ENCODE data around the gene PEMT. TPM values are rescaled to one million over a fixed set of nuclear protein-coding genes. Genes with fewer than 3 reads are reported as not detected.
A peak's percentile ranks its signal among the peaks of the same experiment; 100 is the strongest.

The PEMT gene
- total RNA-seq, 4 donors from 2014 or later, result 24.6 to 32.2 (median 28.2) TPM

DNA sequence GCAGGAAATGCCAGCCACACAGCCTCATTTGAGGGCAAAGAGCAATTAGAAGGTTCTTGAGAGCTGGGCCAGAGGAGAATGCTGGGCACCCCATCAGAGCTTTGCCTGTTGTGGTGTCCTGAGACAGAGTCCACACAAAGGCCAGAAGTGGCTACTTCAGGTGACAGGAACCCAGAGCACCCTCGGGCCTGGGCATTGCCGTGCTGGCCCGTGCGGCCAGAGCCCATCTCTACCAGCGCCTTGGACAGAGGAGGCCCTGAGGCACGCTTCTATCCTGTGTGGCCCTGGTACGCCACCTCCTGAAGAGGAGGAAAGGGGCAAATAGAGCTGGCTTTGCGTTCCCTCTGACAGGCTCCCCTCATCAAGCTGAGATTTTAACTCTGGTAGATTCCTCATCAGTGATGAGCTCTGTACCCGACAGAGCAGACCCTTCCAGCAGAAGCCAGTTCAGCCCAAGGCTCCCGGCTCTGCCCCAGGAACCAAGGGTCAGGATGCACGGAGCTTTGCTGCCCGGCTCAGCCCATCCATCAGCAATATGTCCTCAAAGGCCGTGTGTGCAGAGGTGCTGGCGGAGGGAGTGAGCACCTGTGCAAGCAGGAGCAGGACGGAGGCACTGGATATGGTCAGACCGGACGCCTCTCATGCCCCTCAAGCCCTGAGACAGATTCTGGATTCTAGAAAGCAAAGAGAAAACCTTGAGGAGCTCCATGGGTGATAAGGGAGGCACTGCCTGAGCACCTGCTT lies 91.9 kb downstream of the PEMT start:
- DNase-seq, result no peak
- peaks cover 0 to 19% (median 0%) of the 10 kb centered on the region in 4 donors for H3K27me3 ChIP-seq
- H3K27ac ChIP-seq, result no peak overlapping the region
- H3K36me3 ChIP-seq, result no peaks in the 10 kb centered on the region
- TF ChIP-seq POLR2A (IDR thresholded peaks at IDR 0.05) (no peak), CTCF (IDR thresholded peaks at IDR 0.05) (no peak)
- intact Hi-C loops (cut with DNase I), result loop anchor here (5.0 to 10.0 kb wide), 2 partner anchors 143 to 145 kb away; no protein-coding TSS in a partner anchor
- H3K4me3 ChIP-seq, result no peak overlapping the region
- 56 to 65% methylated on average over 6 to 7 of the region's 17 CpGs for WGBS, 2 donors
- H3K9me3 ChIP-seq, result no peaks in the 10 kb centered on the region
- peaks cover 16 to 25% (median 18%) of the 10 kb centered on the region in 3 donors for H3K4me1 ChIP-seq

DNA sequence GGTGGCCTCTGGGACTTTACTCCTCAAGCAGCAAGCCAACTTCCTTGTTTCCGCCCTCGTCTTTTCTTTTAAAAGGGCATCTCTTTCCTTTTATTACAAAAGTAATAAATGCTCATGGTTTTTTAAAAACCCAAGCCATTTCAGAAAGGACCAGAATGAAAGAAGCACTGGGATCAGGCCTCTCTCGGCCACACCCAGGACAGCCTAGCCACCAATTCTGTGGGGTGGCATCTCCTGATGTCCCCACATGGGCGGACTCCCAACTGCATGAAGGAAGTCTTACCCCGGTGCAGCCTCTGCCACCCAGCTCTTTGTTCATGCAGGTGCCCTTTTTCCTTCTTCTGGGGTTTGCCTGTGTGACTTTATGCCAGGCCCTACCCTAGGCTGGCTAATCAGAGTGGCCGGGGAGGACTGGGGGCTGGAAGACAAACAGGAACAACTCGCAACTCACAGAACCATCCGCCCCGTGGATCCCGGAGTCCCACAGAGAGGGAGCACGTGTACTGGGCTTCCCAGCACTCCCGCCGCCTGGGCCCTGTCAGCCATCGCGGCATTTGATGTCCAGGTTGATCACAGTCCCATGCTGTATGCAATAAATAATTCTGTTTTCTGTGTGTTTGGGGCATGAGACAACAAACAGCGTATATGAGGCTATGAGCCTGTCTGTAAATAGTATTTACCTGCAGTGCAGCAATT lies 92.8 kb downstream of the PEMT start:
- H3K9me3 ChIP-seq, result no peaks in the 10 kb centered on the region
- 85 to 86% methylated on average over 9 to 12 of the region's 16 CpGs for WGBS, 2 donors
- no peaks in the 10 kb centered on the region for H3K36me3 ChIP-seq
- H3K4me3 ChIP-seq, result no peak overlapping the region
- no peak for DNase-seq
- H3K27ac ChIP-seq, result no peak overlapping the region
- TF ChIP-seq POLR2A (IDR thresholded peaks at IDR 0.05) (no peak), CTCF (IDR thresholded peaks at IDR 0.05) (no peak)
- intact Hi-C loops (cut with DNase I), result loop anchor here (5.0 to 10.0 kb wide), 2 partner anchors 144 kb away; no protein-coding TSS in a partner anchor
- peaks cover 18 to 32% (median 20%) of the 10 kb centered on the region in 3 donors for H3K4me1 ChIP-seq
- H3K27me3 ChIP-seq, result peaks cover 0 to 20% (median 0%) of the 10 kb centered on the region in 4 donors

GRCh38 chr17:17497845-17498520 lies 93.5 kb downstream of the PEMT start:
- intact Hi-C loops (cut with DNase I), result loop anchor here (5.0 to 10.0 kb wide), 2 partner anchors 143 to 144 kb away; no protein-coding TSS in a partner anchor
- TF ChIP-seq CTCF (IDR thresholded peaks at IDR 0.05) (no peak), POLR2A (IDR thresholded peaks at IDR 0.05) (no peak)
- DNase-seq, result no peak
- H3K4me3 ChIP-seq, result no peak overlapping the region
- 79 to 90% methylated on average over 5 to 8 of the region's 10 CpGs for WGBS, 2 donors
- peaks cover 0 to 20% (median 0%) of the 10 kb centered on the region in 4 donors for H3K27me3 ChIP-seq
- H3K27ac ChIP-seq, result no peak overlapping the region
- no peaks in the 10 kb centered on the region for H3K9me3 ChIP-seq
- peaks cover 0 to under 1% (median 0%) of the 10 kb centered on the region in 3 donors for H3K36me3 ChIP-seq
- peaks cover 18 to 39% (median 20%) of the 10 kb centered on the region in 3 donors for H3K4me1 ChIP-seq

DNA sequence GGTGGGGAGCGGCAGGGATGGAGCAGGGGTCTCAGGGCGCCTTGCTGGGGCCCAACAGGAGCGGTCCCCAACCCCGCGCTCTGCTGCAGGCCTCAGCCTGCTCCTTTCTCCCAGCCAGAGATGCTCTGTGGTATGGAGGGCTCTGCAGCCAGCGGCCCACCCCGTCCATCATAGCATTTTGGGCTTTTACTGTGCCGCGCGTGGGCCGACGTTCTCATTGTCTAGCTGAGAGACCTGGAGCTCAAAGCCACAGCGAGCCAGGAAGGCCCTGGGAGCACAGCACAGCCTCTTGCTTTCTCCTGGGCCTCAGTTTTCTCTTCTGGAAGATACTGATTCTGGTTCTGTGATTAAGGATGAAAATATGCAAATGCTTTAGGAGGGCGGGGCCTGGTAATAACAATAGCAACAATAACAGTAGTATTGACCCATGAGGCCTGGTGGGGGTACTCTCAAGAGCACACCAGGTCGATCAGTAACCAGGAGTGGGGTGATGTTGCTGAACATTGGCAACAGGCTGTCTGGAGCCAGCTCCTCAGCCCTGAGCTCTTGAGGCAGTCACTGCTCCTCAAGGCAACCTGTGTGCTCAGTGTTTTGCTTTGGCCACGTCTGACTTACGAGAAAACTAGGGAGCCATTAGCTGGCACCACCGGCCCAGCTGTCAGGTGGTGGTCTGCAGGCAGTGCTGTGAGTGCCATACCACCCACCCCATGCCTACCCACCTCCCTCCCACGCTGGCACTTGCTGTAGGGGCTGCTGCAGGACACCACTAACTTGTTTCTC lies 94.3 kb downstream of the PEMT start:
- Histone ChIP-seq H3K4me3 (peak overlapping the region in 3 of 4 donors; percentile 58 to 77 (median 64)), H3K36me3 (peaks cover 0 to 8% (median 0%) of the 10 kb centered on the region in 3 donors), H3K27ac (peak overlapping the region in 2 of 4 donors; percentile 87), H3K4me1 (peaks cover 18 to 43% (median 20%) of the 10 kb centered on the region in 3 donors), H3K9me3 (no peaks in the 10 kb centered on the region), H3K27me3 (peaks cover 0 to 20% (median 0%) of the 10 kb centered on the region in 4 donors)
- DNase-seq, result no peak
- 68 to 83% methylated on average over 4 of the region's 19 CpGs for WGBS, 2 donors
- intact Hi-C loops (cut with DNase I), result loop anchor here (5.0 to 10.0 kb wide), 2 partner anchors 142 to 145 kb away; no protein-coding TSS in a partner anchor
- TF ChIP-seq CTCF (IDR thresholded peaks at IDR 0.05) (peak in 1 of 6 experiments; percentile 31), POLR2A (IDR thresholded peaks at IDR 0.05) (no peak)
